MCF 10A (cell line): ENCODE results near the gene PTH1R. TPM values are rescaled to one million over a fixed set of nuclear protein-coding genes. Genes with fewer than 3 reads are reported as not detected.

Experiments used
- BruUV-seq: library from RNA; stranded (reverse); fragments of 400-500 nt; replicated peaks from 2 replicates; lab custom pipeline; 2021; lab: Mats Ljungman, UMichigan
- CTCF ChIA-PET: fragments of 300-600 bp; sonication (Branson Sonifier 250); formaldehyde crosslinking; extraction: SDS; loops from one replicate; lab custom pipeline; 2021; ENCODE audit warnings: antibody characterized with exemption, inconsistent platforms; lab: Yijun Ruan, JAX
- POLR2A ChIA-PET: fragments of 300-600, 350-650 bp; sonication (Branson Sonifier 250); formaldehyde crosslinking; extraction: SDS; loops from one replicate; lab custom pipeline; 2020; ENCODE audit warnings: antibody characterized with exemption, inconsistent platforms; lab: Yijun Ruan, JAX
- DNase-seq: peaks from one replicate; pipeline ENCODE4 v3.0.0-alpha.2; 2018; ENCODE audit not compliant: unreplicated experiment
- H3K27ac Mint-ChIP-seq: one replicate; pipeline ENCODE4 v1.8.0; 2022; ENCODE audit warnings: mild to moderate bottlenecking, low read depth, mixed read lengths; ENCODE audit not compliant: unreplicated experiment
- H3K27me3 Mint-ChIP-seq: one replicate; pipeline ENCODE4 v1.8.0; 2022; ENCODE audit warnings: mixed read lengths; ENCODE audit not compliant: insufficient read depth, unreplicated experiment
- H3K36me3 Mint-ChIP-seq: one replicate; pipeline ENCODE4 v1.8.0; 2022; ENCODE audit warnings: mild to moderate bottlenecking, moderate library complexity, mixed read lengths; ENCODE audit not compliant: insufficient read depth, unreplicated experiment
- H3K4me1 Mint-ChIP-seq: one replicate; pipeline ENCODE4 v1.8.0; 2022; ENCODE audit warnings: mixed read lengths; ENCODE audit not compliant: insufficient read depth, unreplicated experiment
- H3K4me3 Mint-ChIP-seq: one replicate; pipeline ENCODE4 v1.8.0; 2022; ENCODE audit warnings: mild to moderate bottlenecking, moderate library complexity, mixed read lengths; ENCODE audit not compliant: unreplicated experiment
- H3K9me3 Mint-ChIP-seq: one replicate; pipeline ENCODE4 v1.8.0; 2022; ENCODE audit warnings: mixed read lengths; ENCODE audit not compliant: unreplicated experiment
- intact Hi-C: fragments of 100-400 bp; cut with micrococcal nuclease; formaldehyde crosslinking; loops from 2 replicates; pipeline ENCODE4 v1.14.1; 2022
- total RNA-seq: library from RNA; stranded (reverse); gene quantifications from 2 replicates; pipeline ENCODE4 v1.2.3, GENCODE V29; 2022
- TF ChIP-seq, protein P1 (sequence below): fragments of 200-600 bp; IDR thresholded peaks from one replicate; pipeline ENCODE4 v1.8.0; 2022; ENCODE audit warnings: antibody characterized with exemption, mild to moderate bottlenecking; ENCODE audit not compliant: unreplicated experiment

PTH1R gene
- total RNA-seq, 1 experiment from 2014 or later, result not detected

DNA sequence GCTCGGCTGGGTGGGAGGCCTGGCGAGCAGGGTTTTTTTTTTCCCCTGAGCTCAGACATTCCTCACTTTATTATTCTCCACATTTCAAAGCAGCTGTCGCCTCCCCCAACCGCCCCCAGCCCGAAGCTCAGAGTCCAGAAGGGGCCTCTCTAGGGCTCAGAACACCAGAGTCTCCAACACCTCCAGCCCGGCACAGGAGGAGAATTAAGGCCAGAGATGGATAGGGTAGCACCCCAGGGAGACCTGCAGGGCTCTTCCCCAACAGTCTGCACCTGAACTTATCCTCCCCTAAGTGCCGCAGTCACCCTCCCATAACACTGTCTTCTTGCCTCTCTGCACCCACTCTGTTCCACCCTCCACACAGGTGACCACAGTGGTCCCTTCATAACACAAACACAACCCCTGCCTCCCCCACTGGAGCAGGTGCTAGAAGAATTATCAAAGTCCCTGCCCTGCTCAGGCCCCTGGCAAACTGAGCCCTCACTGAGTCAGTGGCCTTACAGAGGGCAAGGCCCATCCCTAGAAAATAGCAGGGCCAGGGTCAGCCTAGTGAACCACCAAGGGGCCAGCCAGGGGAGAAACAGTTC, 28.4 kb upstream of the PTH1R start:
- POLR2A ChIA-PET, result no interaction called here
- intact Hi-C loops, result loop anchor here (5.0 kb wide), 1 partner anchor 48 kb away; no protein-coding TSS in a partner anchor

GRCh38 chr3:46849686-46850467, 27.6 kb upstream of the PTH1R start:
- TF ChIP-seq, protein P1, sequence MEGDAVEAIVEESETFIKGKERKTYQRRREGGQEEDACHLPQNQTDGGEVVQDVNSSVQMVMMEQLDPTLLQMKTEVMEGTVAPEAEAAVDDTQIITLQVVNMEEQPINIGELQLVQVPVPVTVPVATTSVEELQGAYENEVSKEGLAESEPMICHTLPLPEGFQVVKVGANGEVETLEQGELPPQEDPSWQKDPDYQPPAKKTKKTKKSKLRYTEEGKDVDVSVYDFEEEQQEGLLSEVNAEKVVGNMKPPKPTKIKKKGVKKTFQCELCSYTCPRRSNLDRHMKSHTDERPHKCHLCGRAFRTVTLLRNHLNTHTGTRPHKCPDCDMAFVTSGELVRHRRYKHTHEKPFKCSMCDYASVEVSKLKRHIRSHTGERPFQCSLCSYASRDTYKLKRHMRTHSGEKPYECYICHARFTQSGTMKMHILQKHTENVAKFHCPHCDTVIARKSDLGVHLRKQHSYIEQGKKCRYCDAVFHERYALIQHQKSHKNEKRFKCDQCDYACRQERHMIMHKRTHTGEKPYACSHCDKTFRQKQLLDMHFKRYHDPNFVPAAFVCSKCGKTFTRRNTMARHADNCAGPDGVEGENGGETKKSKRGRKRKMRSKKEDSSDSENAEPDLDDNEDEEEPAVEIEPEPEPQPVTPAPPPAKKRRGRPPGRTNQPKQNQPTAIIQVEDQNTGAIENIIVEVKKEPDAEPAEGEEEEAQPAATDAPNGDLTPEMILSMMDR, result no peak
- peaks cover 13% of the 10 kb centered on the region for H3K27me3 Mint-ChIP-seq
- no peak for DNase-seq
- no peak overlapping the region for H3K27ac Mint-ChIP-seq
- no TSS peak for BruUV-seq
- ChIA-PET CTCF (interaction anchor here (0.5 to 1.9 kb wide), 3 partner anchors 17 to 148 kb away, joined by 3 to 12 read pairs (median 3); no protein-coding TSS in a partner anchor), POLR2A (no interaction called here)
- no peak overlapping the region for H3K4me3 Mint-ChIP-seq
- no peaks in the 10 kb centered on the region for H3K36me3 Mint-ChIP-seq
- H3K4me1 Mint-ChIP-seq, result no peaks in the 10 kb centered on the region
- intact Hi-C loops, result loop anchor here (5.0 kb wide), 1 partner anchor 47 kb away; no protein-coding TSS in a partner anchor
- H3K9me3 Mint-ChIP-seq, result no peaks in the 10 kb centered on the region

More for the DNA sequence above, 28.4 kb upstream of the PTH1R start:
- no peak for DNase-seq
- no peaks in the 10 kb centered on the region for H3K9me3 Mint-ChIP-seq
- H3K4me3 Mint-ChIP-seq, result no peak overlapping the region
- TF ChIP-seq, protein P1, result no peak
- no TSS peak for BruUV-seq
- H3K27ac Mint-ChIP-seq, result no peak overlapping the region
- H3K27me3 Mint-ChIP-seq, result peaks cover 13% of the 10 kb centered on the region
- CTCF ChIA-PET, result interaction anchor here (0.6 to 1.9 kb wide), 2 partner anchors 18 to 149 kb away, joined by 3 to 12 read pairs; no protein-coding TSS in a partner anchor
- no peaks in the 10 kb centered on the region for H3K4me1 Mint-ChIP-seq
- no peaks in the 10 kb centered on the region for H3K36me3 Mint-ChIP-seq

DNA sequence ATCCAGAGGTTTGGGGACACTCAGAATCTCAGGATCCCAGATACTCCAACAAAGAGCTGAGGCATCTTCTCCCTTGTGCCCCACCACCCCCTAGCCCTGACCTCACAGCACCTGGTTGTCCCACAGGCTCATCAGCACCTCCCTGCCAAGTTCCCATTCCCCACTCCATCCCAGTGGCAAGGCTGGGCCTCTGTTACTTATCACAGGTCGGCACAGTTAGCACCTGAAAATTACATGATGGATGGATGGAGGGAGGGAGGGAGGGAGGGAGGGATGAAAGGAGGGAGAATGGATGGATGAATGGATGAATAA, 27.1 kb upstream of the PTH1R start:
- TF ChIP-seq, protein P1, result no peak
- Mint-ChIP-seq H3K27me3 (peaks cover 12% of the 10 kb centered on the region), H3K9me3 (no peaks in the 10 kb centered on the region), H3K4me1 (no peaks in the 10 kb centered on the region), H3K27ac (no peak overlapping the region), H3K4me3 (no peak overlapping the region), H3K36me3 (no peaks in the 10 kb centered on the region)
- DNase-seq, result no peak
- intact Hi-C loops, result no loop called here
- BruUV-seq, result no TSS peak
- POLR2A ChIA-PET, result no interaction called here
- CTCF ChIA-PET, result interaction anchor here (0.5 to 1.9 kb wide), 2 partner anchors 16 to 59 kb away, joined by 3 to 12 read pairs; no protein-coding TSS in a partner anchor
